Skeletal muscle tissue (tissue), 4 donors: ENCODE results near the gene PRSS3. TPM values are rescaled to one million over a fixed set of nuclear protein-coding genes. Genes with fewer than 3 reads are reported as not detected.
"Not testable (repeated sequence)": the region's sequence is repeated elsewhere in the genome, so short reads cannot be mapped to it uniquely, and the experiment has no call there.

Experiments used
- H3K27ac ChIP-seq: one replicate; pipeline ENCODE4 v1.7.0; 2013; ENCODE audit warnings: mild to moderate bottlenecking, low read depth, low read length, inconsistent platforms
- H3K27me3 ChIP-seq, 3 donors: one replicate each; pipeline ENCODE4 v1.7.0; 2013; ENCODE audit warnings: low read length in 3 of 3; ENCODE audit not compliant: control insufficient read depth in 3 of 3, insufficient read depth in 3 of 3
- H3K36me3 ChIP-seq, 3 donors: one replicate each; pipeline ENCODE4 v1.7.0; 2013; ENCODE audit warnings: low read length in 3 of 3; ENCODE audit not compliant: control insufficient read depth in 3 of 3, insufficient read depth in 3 of 3
- H3K4me1 ChIP-seq, 3 donors: one replicate each; pipeline ENCODE4 v1.7.0; 2013; ENCODE audit warnings: low read length in 3 of 3, mild to moderate bottlenecking in 3 of 3; ENCODE audit not compliant: control insufficient read depth in 3 of 3, insufficient read depth in 3 of 3
- H3K4me3 ChIP-seq, 3 donors: one replicate each; pipeline ENCODE4 v1.7.0; 2013; ENCODE audit warnings: low read length in 3 of 3
- H3K9ac ChIP-seq, 3 donors: one replicate each; pipeline ENCODE4 v1.7.0; 2013; ENCODE audit warnings: low read length in 3 of 3, mild to moderate bottlenecking in 3 of 3, moderate library complexity in 2 of 3, low read depth in 1 of 3
- H3K9me3 ChIP-seq, 3 donors: one replicate each; pipeline ENCODE4 v1.7.0; 2013; ENCODE audit warnings: low read length in 3 of 3; ENCODE audit not compliant: control insufficient read depth in 3 of 3
- total RNA-seq: library from RNA; depleted of rRNA; stranded (reverse); fragments of >200 nt; gene quantifications from one replicate; pipeline ENCODE4 v1.2.3, GENCODE V29; 2014
- donor health status: Osteomylitis.

The PRSS3 gene
- total RNA-seq, 1 donor from 2014 or later: 0.52 TPM

DNA sequence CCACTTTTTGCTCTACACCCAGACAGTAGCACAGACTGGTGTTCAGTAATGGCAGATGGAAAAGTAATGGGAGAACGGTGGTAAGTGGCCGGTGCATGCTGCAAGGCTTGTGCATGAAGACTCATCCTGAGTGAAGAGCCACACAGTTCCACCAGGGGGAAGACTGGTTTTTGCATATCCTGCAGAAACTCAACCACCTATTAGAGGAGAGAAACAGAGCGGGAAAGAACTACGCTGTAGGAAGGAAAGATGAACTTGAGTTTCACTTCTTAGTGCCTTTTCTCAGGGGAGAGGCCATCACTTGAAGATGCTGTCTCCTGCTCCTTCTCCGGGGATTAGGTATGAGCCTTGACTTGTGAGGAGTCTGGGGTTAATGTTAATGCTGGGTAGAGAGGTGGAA is 9.4 kb upstream of the PRSS3 start:
- no peaks in the 10 kb centered on the region for H3K27me3 ChIP-seq
- H3K4me3 ChIP-seq: no peak overlapping the region
- H3K27ac ChIP-seq: no peak overlapping the region
- H3K9ac ChIP-seq: no peak overlapping the region
- H3K4me1 ChIP-seq: peaks cover 7 to 11% (median 11%) of the 10 kb centered on the region in 3 donors
- H3K36me3 ChIP-seq: no peaks in the 10 kb centered on the region
- no peaks in the 10 kb centered on the region for H3K9me3 ChIP-seq

DNA sequence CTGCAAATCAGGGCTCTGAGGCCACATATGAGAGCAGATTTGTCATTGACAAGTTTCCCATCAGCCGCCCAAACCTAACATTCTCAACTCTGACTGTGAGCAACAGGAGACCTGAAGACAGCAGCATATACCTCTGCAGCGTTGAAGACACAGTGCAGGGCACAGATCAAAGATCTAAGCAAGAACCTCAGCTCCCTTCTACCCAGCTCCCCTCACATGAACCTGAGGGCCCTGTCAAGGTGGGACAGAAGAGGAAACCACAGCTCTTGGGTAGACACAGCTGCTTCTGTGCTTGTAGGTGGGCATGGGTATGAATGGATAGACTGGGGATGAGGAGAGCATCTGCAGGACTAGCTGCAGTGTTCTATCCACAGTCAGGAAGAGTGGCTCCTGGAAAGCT is 8.7 kb upstream of the PRSS3 start:
- Histone ChIP-seq H3K36me3 (no peaks in the 10 kb centered on the region), H3K9me3 (no peaks in the 10 kb centered on the region), H3K27ac (no peak overlapping the region), H3K27me3 (no peaks in the 10 kb centered on the region), H3K4me3 (no peak overlapping the region), H3K9ac (no peak overlapping the region), H3K4me1 (peaks cover 7 to 11% (median 11%) of the 10 kb centered on the region in 3 donors)

DNA sequence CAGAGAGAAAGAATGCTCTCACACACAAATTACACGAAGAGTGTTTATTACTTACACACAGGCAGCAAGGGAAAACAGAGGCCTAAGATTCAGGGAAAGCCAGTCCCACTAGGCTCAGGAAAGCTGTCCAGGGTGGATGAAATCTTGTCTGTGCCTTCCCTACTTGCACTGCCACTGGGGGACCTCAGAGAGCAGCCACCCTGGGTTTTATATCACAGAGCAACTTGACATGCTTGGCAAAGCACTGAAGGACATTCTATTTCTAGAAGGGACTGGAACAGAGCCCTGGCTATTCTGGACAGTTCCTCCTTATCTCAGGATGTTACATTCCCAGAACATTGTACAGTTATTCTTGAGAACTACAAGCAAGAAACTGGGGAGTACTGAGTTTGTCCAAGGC is 7.5 kb upstream of the PRSS3 start:
- Histone ChIP-seq H3K27me3 (no peaks in the 10 kb centered on the region), H3K9me3 (no peaks in the 10 kb centered on the region), H3K4me1 (peaks cover 7 to 11% (median 11%) of the 10 kb centered on the region in 3 donors), H3K36me3 (no peaks in the 10 kb centered on the region), H3K9ac (peak overlapping the region in 1 of 3 donors; percentile 58), H3K4me3 (no peak overlapping the region), H3K27ac (peak overlapping the region; percentile 25)

DNA sequence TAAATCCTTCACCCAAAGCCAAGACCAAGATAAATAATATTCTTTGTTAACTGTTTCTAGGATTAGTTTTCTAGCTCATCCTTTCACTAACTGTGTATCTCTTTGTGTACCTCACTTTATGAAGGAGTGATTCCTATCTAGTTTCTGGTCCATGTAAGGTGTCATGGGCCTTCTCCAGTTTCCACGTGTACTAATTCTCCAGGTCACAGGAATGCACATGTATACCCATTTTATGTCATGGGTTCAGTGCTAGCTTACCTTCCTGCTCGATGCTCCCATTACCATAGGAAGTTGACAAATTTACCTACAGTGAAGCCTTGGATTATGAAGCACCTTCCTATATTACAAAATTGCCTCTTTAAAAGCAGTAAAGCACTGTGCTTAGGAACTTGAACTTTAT is 5.9 kb upstream of the PRSS3 start:
- H3K36me3 ChIP-seq, H3K9ac ChIP-seq, H3K27ac ChIP-seq, H3K27me3 ChIP-seq, H3K9me3 ChIP-seq, H3K4me3 ChIP-seq: not testable (repeated sequence)
- peaks cover 7 to 11% (median 11%) of the 10 kb centered on the region in 3 donors for H3K4me1 ChIP-seq

DNA sequence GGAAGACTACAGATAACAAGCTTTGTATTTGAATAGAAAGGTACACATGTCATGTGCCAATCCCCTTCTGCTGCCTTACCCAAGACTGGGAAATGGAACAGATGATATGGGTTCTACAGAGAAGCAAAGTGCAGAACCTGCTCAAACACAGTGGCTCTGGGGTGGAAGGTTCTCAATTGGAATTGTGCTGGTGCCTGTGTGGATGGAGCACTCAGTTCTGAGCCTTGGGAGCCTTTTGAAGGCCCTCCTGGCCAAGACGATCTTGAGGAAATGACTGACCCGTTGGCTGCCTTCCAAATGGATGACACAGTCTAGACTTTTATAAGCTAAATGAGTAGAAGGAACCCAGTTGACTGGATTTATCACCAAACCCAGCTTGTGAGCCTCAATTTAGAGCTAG is 4.2 kb upstream of the PRSS3 start:
- Histone ChIP-seq H3K27ac (no peak overlapping the region), H3K4me1 (peaks cover 7 to 11% (median 11%) of the 10 kb centered on the region in 3 donors), H3K9ac (no peak overlapping the region), H3K4me3 (no peak overlapping the region), H3K27me3 (no peaks in the 10 kb centered on the region), H3K36me3 (no peaks in the 10 kb centered on the region), H3K9me3 (no peaks in the 10 kb centered on the region)

DNA sequence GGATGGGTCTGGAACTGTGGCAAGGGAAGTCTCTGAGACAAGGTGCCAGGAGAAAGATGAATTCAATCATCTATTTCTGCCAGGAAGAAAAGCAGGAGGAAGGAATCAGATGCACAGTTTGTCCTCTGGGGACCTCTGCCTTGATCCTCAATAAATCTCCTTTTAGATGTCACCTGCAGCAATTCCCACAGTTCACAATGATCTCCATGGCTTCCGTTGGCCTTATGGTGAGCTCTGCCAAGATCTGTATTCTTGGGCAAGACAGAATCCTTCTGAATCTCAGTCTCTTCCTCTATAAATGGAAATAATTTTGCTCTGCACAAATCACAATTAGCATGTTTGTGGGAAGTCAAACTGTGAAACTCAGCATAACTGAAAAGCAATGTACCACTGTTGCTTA is 1.9 kb upstream of the PRSS3 start:
- not testable (repeated sequence) for H3K27ac ChIP-seq, H3K9ac ChIP-seq, H3K36me3 ChIP-seq, H3K27me3 ChIP-seq, H3K4me1 ChIP-seq, H3K4me3 ChIP-seq, H3K9me3 ChIP-seq

DNA sequence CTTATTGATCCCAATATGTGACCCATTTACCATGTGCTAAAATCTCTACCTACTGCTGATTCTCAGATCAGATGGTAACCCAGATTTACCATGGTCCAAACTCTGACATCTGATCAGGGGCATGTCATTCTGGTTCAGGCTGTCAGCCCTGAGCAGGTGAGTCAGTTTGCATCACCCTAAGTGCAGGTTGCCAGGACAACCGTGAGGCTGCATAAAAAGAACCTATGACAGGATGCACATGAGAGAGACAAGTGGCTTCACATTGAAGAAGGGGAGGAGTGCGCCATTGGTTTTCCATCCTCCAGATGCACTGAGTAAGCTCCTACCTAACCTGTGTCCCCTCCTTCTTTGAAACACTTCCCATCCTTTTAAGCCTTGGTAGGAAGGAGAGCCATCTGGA is 801 bp upstream of the PRSS3 start:
- Histone ChIP-seq H3K4me3 (no peak overlapping the region), H3K9ac (no peak overlapping the region), H3K4me1 (no peaks in the 10 kb centered on the region), H3K27ac (no peak overlapping the region), H3K36me3 (no peaks in the 10 kb centered on the region), H3K9me3 (no peaks in the 10 kb centered on the region), H3K27me3 (no peaks in the 10 kb centered on the region)

DNA sequence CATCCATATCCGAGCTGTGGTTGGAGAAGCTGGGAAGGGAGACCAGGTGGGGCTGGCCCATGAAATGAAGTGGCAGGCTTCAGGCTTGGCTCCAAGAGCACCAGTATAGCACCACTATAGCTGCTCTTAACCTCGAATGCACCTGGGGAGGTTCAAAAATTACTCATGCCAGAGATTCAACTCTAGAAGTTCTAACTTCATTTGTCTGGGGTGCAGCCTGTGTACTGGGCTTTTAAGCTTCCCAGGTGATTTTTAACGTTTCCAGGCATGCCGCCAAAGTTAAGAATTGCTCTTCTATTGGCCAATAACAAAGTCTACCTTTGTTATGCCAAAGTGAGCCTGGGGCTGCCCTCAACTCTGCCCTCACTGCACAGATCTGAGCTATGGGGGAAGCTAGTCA is 458 bp downstream of the PRSS3 start:
- Histone ChIP-seq H3K4me1 (no peaks in the 10 kb centered on the region), H3K9me3 (no peaks in the 10 kb centered on the region), H3K4me3 (no peak overlapping the region), H3K27me3 (no peaks in the 10 kb centered on the region), H3K36me3 (no peaks in the 10 kb centered on the region), H3K9ac (no peak overlapping the region), H3K27ac (no peak overlapping the region)

DNA sequence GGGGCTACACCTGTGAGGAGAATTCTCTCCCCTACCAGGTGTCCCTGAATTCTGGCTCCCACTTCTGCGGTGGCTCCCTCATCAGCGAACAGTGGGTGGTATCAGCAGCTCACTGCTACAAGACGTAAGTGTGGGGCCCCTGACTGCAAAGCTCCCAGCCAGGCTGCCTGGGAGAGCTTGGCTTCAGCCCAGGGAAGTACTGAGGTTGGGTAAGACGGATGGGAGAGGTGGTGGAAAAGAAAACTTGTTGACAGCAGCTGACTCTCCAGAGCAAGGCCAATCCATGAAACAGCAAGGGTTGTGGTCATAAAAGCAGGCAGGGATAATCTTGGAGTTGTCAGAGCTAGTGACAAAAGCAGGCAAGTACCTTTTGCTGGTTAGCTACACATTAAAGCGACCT is 1.3 kb downstream of the PRSS3 start:
- H3K9ac ChIP-seq, H3K4me1 ChIP-seq, H3K9me3 ChIP-seq, H3K36me3 ChIP-seq, H3K27me3 ChIP-seq, H3K4me3 ChIP-seq, H3K27ac ChIP-seq: not testable (repeated sequence)

DNA sequence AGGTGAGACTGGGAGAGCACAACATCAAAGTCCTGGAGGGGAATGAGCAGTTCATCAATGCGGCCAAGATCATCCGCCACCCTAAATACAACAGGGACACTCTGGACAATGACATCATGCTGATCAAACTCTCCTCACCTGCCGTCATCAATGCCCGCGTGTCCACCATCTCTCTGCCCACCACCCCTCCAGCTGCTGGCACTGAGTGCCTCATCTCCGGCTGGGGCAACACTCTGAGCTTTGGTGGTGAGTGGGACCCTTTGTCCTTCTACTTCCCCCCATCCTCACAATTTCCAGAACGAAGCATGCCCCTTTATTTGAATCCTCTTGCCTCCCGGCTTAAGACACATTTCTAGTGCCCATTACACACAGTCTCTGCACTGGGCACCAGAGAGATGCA is 2.5 kb downstream of the PRSS3 start:
- H3K27ac ChIP-seq: no peak overlapping the region
- H3K4me3 ChIP-seq: no peak overlapping the region
- H3K4me1 ChIP-seq: no peaks in the 10 kb centered on the region
- no peaks in the 10 kb centered on the region for H3K9me3 ChIP-seq
- H3K36me3 ChIP-seq: no peaks in the 10 kb centered on the region
- H3K9ac ChIP-seq: no peak overlapping the region
- H3K27me3 ChIP-seq: no peaks in the 10 kb centered on the region

DNA sequence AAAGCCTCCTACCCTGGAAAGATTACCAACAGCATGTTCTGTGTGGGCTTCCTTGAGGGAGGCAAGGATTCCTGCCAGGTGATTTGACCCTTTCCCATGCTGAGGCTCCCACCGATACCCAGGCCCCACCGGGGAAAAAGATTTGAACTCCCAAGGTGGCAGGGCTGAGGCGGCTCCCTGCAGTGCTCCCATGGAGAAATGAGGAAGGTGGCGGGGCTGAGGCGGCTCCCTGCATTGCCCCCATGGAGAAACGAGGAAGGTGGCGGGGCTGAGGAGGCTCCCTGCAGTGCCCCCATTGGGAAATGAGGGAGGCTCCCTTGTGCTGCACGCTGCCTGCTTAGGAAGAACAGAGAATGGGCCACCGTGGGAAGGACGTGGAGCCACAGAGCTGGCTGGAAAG is 3.2 kb downstream of the PRSS3 start:
- no peaks in the 10 kb centered on the region for H3K36me3 ChIP-seq
- no peaks in the 10 kb centered on the region for H3K9me3 ChIP-seq
- no peak overlapping the region for H3K27ac ChIP-seq
- no peak overlapping the region for H3K4me3 ChIP-seq
- H3K4me1 ChIP-seq: no peaks in the 10 kb centered on the region
- no peak overlapping the region for H3K9ac ChIP-seq
- H3K27me3 ChIP-seq: no peaks in the 10 kb centered on the region
